Esophagus squamous epithelium (tissue), 5 donors: ENCODE results near the gene POLN. TPM values are rescaled to one million over a fixed set of nuclear protein-coding genes. Genes with fewer than 3 reads are reported as not detected.
A peak's percentile ranks its signal among the peaks of the same experiment; 100 is the strongest.

Experiments
- DNase-seq: peaks from one replicate; lab custom pipeline; 2025; lab: John Stamatoyannopoulos, UW
- H3K27ac ChIP-seq, 4 donors: fragments of 200-600 bp; sonication (generic); one replicate each; pipeline ENCODE4 v1.5.1; 2016 to 2019; ENCODE audit warnings: mild to moderate bottlenecking in 1 of 4
- H3K27me3 ChIP-seq, 4 donors: fragments of 200-600 bp; sonication (generic); 1 replicate in 3 of 4; 2 replicates in 1 of 4; pipeline versions ENCODE4 v1.5.1 to v1.6.0; 2017 to 2021; ENCODE audit warnings: antibody characterized with exemption in 1 of 4
- H3K36me3 ChIP-seq, 3 donors: fragments of 200-600 bp; sonication (generic); one replicate each; pipeline ENCODE4 v1.5.1; 2016 to 2019
- H3K4me1 ChIP-seq, 3 donors: fragments of 200-600 bp; sonication (generic); one replicate each; pipeline ENCODE4 v1.5.1; 2017 to 2019
- H3K4me3 ChIP-seq, 4 donors: fragments of 200-600 bp; sonication (generic); 1 replicate in 3 of 4; 2 replicates in 1 of 4; pipeline ENCODE4 v1.5.1; 2016 to 2019; ENCODE audit warnings: mild to moderate bottlenecking in 2 of 4, moderate library complexity in 1 of 4
- H3K9me3 ChIP-seq, 3 donors: fragments of 200-600 bp; sonication (generic); one replicate each; pipeline ENCODE4 v1.5.1; 2016 to 2019
- CTCF ChIP-seq, 6 experiments: fragments of 450-650 bp in 4 of 6; fragments of 200-600 bp in 2 of 6; sonication (generic) in 2 of 6; IDR thresholded peaks; one replicate each; pipeline ENCODE4 v1.5.1; 2016 to 2019; ENCODE audit warnings: antibody characterized with exemption in 6 of 6, mild to moderate bottlenecking in 4 of 6, moderate library complexity in 4 of 6
- POLR2A ChIP-seq, 4 donors: fragments of 450-650 bp; IDR thresholded peaks; one replicate each; pipeline ENCODE4 v1.6.1; 2017; ENCODE audit warnings: antibody characterized with exemption in 4 of 4, mild to moderate bottlenecking in 4 of 4, moderate library complexity in 3 of 4
- WGBS, 2 donors: methylation state at CpG; one replicate each; pipeline ENCODE4 v1.1.5; 2018; 5-methylcytosine and 5-hydroxymethylcytosine counted together
- intact Hi-C: fragments of 100-400 bp; cut with DNase I; formaldehyde crosslinking; loops from one replicate; pipeline ENCODE4 v1.15.0; 2022
- total RNA-seq, 4 donors: library from RNA; depleted of rRNA; stranded (reverse); fragments of >200 nt; gene quantifications; one replicate each; pipeline ENCODE4 v1.1.0, GENCODE V29; 2016
- donor health status: DM: yes; HTN: yes; CAD: no.

POLN gene
- total RNA-seq, 4 donors from 2014 or later = 0.19 to 1.5 (median 1.2) TPM

DNA sequence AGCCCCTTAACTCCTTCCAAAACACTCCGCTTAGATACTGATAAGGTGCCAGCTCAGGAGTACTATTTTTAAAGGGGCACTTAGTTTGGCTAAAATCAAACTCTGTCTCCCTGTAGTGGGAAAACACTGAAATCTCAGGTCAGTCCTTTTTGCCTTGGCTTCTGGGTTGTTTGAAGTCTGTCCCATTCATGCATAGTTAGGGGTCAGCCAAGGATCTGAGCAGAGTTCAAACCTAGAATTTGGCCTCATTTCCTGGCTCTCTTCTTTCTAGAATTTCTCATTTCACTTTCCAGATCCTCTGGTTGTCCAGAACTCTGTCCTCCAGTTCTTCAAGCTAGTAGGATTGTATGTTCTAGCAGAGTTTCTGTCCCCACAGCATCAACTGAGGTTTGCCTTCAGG is 151.3 kb downstream of the POLN start:
- intact Hi-C loops = no loop called here
- WGBS, 2 donors = 100% methylated on average over 1 of the region's 1 CpG
- Histone ChIP-seq H3K36me3 (no peaks in the 10 kb centered on the region), H3K27ac (no peak overlapping the region), H3K9me3 (no peaks in the 10 kb centered on the region), H3K4me1 (no peaks in the 10 kb centered on the region), H3K27me3 (no peaks in the 10 kb centered on the region), H3K4me3 (no peak overlapping the region)
- TF ChIP-seq CTCF (IDR thresholded peaks at IDR 0.05) = no peak
- DNase-seq = no peak

DNA sequence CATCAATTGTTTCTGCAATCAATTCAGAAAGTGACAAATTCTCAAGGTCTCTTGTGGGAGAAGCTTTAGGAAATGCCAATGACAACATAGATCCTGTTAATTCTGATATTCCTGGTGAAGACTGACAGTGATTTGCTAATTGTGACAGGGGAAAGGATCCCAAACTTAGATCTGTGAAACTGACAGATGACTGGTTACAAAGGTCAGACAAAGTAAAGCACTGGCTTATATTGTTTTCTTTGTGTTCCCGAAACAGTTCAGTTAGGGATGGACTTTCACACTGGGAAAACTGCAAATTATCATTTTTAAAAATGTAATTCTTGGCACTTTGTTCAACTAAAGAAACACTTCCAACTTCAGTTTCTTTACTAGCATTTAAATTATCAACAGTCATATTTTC is 152.7 kb downstream of the POLN start:
- no peaks in the 10 kb centered on the region for H3K9me3 ChIP-seq
- H3K27ac ChIP-seq = no peak overlapping the region
- no peak for DNase-seq
- WGBS, 2 donors = 59 to 70% methylated on average over 1 of the region's 1 CpG
- no peaks in the 10 kb centered on the region for H3K4me1 ChIP-seq
- intact Hi-C loops = no loop called here
- no peaks in the 10 kb centered on the region for H3K27me3 ChIP-seq
- no peaks in the 10 kb centered on the region for H3K36me3 ChIP-seq
- no peak for TF ChIP-seq POLR2A (IDR thresholded peaks at IDR 0.05)
- TF ChIP-seq CTCF (IDR thresholded peaks at IDR 0.05) = no peak
- H3K4me3 ChIP-seq = no peak overlapping the region

DNA sequence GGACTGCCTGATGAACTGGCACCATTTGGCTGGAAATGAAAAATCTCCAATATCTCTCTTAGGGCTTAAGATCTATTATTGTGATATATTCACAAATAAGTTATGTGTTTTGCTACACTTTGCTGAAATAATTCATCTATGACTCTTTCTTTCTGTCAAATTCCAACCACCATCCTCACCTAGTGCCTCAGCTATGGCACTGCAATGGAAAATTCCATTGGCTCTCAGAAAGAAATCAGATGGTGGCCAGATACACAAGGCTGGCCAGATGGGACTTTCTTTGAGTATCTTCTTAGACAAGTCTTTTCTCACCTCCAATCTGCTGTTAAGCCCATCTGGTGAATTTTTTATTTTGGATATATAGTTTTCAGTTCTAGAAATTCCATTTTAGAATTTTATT is 154.8 kb downstream of the POLN start:
- H3K9me3 ChIP-seq = no peaks in the 10 kb centered on the region
- no peak overlapping the region for H3K27ac ChIP-seq
- no peaks in the 10 kb centered on the region for H3K27me3 ChIP-seq
- intact Hi-C loops = no loop called here
- H3K4me1 ChIP-seq = no peaks in the 10 kb centered on the region
- H3K36me3 ChIP-seq = no peaks in the 10 kb centered on the region
- no peak for DNase-seq
- peak in 1 of 6 experiments; percentile 25 for TF ChIP-seq CTCF (IDR thresholded peaks at IDR 0.05)
- no peak for TF ChIP-seq POLR2A (IDR thresholded peaks at IDR 0.05)
- no peak overlapping the region for H3K4me3 ChIP-seq

DNA sequence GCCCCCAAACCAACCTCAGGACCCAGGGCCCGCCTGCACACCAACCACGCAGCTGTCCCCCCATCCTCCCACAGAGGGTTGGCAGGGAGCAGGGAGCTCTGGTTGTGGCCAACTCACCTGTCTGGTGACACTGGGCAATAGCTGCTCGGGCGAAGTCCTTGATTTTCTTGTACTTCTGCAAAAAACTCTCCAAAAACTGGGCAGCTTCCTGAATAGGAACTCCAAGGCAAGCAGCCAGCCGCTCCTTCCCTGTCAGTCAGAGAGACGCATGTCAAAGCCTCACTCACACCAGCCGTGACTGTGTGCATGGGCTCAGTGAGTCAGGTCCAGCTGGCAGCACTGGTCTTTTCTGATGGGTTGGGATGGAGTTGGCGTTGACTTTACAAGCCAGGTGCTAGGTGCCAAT is 156.4 kb downstream of the POLN start:
- Histone ChIP-seq H3K9me3 (no peaks in the 10 kb centered on the region), H3K27me3 (no peaks in the 10 kb centered on the region), H3K27ac (no peak overlapping the region), H3K4me3 (no peak overlapping the region), H3K36me3 (no peaks in the 10 kb centered on the region), H3K4me1 (no peaks in the 10 kb centered on the region)
- WGBS, 2 donors = no CpG with 5 or more reads among the region's 8 CpGs
- TF ChIP-seq CTCF (IDR thresholded peaks at IDR 0.05) = no peak
- no peak for TF ChIP-seq POLR2A (IDR thresholded peaks at IDR 0.05)
- DNase-seq = no peak
- intact Hi-C loops = no loop called here

- Histone ChIP-seq H3K27ac (no peak overlapping the region), H3K27me3 (no peaks in the 10 kb centered on the region), H3K4me3 (no peak overlapping the region), H3K9me3 (no peaks in the 10 kb centered on the region), H3K36me3 (no peaks in the 10 kb centered on the region), H3K4me1 (no peaks in the 10 kb centered on the region)
- intact Hi-C loops = no loop called here
- TF ChIP-seq POLR2A (IDR thresholded peaks at IDR 0.05) = no peak
- TF ChIP-seq CTCF (IDR thresholded peaks at IDR 0.05) = no peak
- WGBS, 2 donors = 75 to 96% methylated on average over 5 of the region's 13 CpGs
- DNase-seq = no peak
These were observed 157.6 kb downstream of the POLN start for GRCh38 chr4:2084316-2084715.
